Thymus (tissue), 11 donors: Measurements from ENCODE around the gene HSPA4L. TPM values are rescaled to one million over a fixed set of nuclear protein-coding genes. Genes with fewer than 3 reads are reported as not detected.

Experiments
- DNase-seq, 9 donors: peaks; one replicate each; pipeline ENCODE4 v3.0.0-alpha.2; 2013; ENCODE audit warnings: low spot score in 9 of 9, low read depth in 6 of 9, missing footprints in 1 of 9
- H3K27ac ChIP-seq, 2 donors: one replicate each; pipeline ENCODE4 v1.5.1; 2013; ENCODE audit warnings: control low read depth in 1 of 2, low read depth in 1 of 2, low read length in 1 of 2, mild to moderate bottlenecking in 1 of 2, moderate library complexity in 1 of 2
- H3K27me3 ChIP-seq, 2 donors: one replicate each; pipeline ENCODE4 v1.5.1; 2013; ENCODE audit warnings: low read length in 1 of 2; ENCODE audit not compliant: control insufficient read depth in 2 of 2, insufficient read depth in 1 of 2
- H3K36me3 ChIP-seq, 2 donors: one replicate each; pipeline ENCODE4 v1.5.1; 2013; ENCODE audit warnings: low read length in 1 of 2, mild to moderate bottlenecking in 1 of 2, moderate library complexity in 1 of 2; ENCODE audit not compliant: control insufficient read depth in 2 of 2, insufficient read depth in 2 of 2
- H3K4me1 ChIP-seq, 2 donors: one replicate each; pipeline ENCODE4 v1.5.1; 2013; ENCODE audit warnings: low read length in 2 of 2; ENCODE audit not compliant: control insufficient read depth in 2 of 2, insufficient read depth in 2 of 2
- H3K4me3 ChIP-seq, 2 donors: one replicate each; pipeline ENCODE4 v1.5.1; 2013; ENCODE audit warnings: low read length in 2 of 2, control low read depth in 1 of 2, mild to moderate bottlenecking in 1 of 2
- H3K9me3 ChIP-seq, 2 donors: one replicate each; pipeline ENCODE4 v1.5.1; 2013; ENCODE audit warnings: low read length in 1 of 2, mild to moderate bottlenecking in 1 of 2; ENCODE audit not compliant: control insufficient read depth in 2 of 2, insufficient read depth in 1 of 2
- WGBS: extraction: QIAGEN DNeasy Blood & Tissue Kit; methylation state at CpG from one replicate; pipeline ENCODE4 v1.1.7; 2013; 5-methylcytosine and 5-hydroxymethylcytosine counted together
- polyA plus RNA-seq: library from polyadenylated mRNA; stranded (reverse); fragments of 200-250 nt; gene quantifications from one replicate; pipeline ENCODE4 v1.2.3, GENCODE V29; 2013
- total RNA-seq: library from RNA; stranded (reverse); fragments of 120-200 nt; gene quantifications from one replicate; pipeline ENCODE4 v1.2.4, GENCODE V29; 2013
- donor health status: healthy.

The HSPA4L gene
- total and polyA plus RNA-seq, 2 donors = 3.8 to 4.2 TPM

- H3K36me3 ChIP-seq = no peaks in the 10 kb centered on the region
- DNase-seq = peak in 1 of 9 donors; percentile 2
- H3K27me3 ChIP-seq = no peaks in the 10 kb centered on the region
These were observed 27.2 kb downstream of the HSPA4L start for GRCh38 chr4:127809173-127809800.

DNA sequence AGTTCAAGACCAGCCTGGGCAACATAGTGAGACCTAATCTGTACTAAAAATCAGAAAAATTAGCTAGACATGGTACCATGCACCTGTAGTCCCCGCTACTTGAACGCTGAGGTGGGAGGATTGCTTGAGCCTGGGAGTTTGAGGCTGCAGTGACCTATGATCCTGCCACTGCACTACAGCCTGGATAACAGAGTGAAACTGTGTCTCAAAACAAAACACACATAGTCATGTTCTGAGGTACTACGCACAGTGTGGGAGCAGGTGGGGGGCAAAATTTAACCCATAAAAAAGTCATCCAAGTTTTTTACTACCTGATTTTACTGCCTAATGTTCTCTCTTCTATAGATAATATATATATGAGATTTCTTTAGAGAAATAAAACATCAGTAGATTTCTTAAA lies 28.4 kb downstream of the HSPA4L start:
- 96% methylated on average over 3 of the region's 3 CpGs for WGBS
- no peak for DNase-seq
- Histone ChIP-seq H3K27me3 (no peaks in the 10 kb centered on the region), H3K27ac (no peak overlapping the region), H3K4me1 (no peaks in the 10 kb centered on the region), H3K36me3 (no peaks in the 10 kb centered on the region), H3K4me3 (no peak overlapping the region), H3K9me3 (no peaks in the 10 kb centered on the region)

More at GRCh38 chr4:127809173-127809800, 27.2 kb downstream of the HSPA4L start:
- 89% methylated on average over 6 of the region's 6 CpGs for whole genome bisulfite sequencing
- no peaks in the 10 kb centered on the region for H3K9me3 ChIP-seq
- no peak overlapping the region for H3K27ac ChIP-seq
- H3K4me1 ChIP-seq = no peaks in the 10 kb centered on the region
- H3K4me3 ChIP-seq = no peak overlapping the region

GRCh38 chr4:127822430-127822829 lies 40.3 kb downstream of the HSPA4L start:
- Histone ChIP-seq H3K9me3 (no peaks in the 10 kb centered on the region), H3K36me3 (no peaks in the 10 kb centered on the region), H3K27ac (no peak overlapping the region), H3K27me3 (no peaks in the 10 kb centered on the region), H3K4me3 (no peak overlapping the region), H3K4me1 (no peaks in the 10 kb centered on the region)
- 66% methylated on average over 2 of the region's 2 CpGs for WGBS
- no peak for DNase-seq

DNA sequence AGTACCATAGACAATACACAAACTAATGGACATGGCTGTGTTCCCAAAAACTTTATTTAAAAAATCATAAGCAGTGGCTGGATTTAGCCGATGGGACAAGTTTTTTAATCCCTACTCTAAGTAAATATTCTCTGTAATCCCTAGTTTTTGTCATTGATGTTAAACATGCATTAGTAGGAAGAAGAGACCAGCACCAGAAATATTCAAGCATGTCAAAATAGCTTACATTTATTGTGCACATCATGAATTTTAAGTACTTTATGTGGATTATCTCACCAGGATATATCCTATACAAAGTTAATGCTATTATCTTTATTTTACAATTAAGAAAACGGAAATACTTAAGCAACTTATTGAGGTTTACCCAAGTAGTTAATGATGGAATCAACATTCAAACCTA lies 46.0 kb downstream of the HSPA4L start:
- no peaks in the 10 kb centered on the region for H3K9me3 ChIP-seq
- no peak overlapping the region for H3K27ac ChIP-seq
- H3K36me3 ChIP-seq = no peaks in the 10 kb centered on the region
- H3K27me3 ChIP-seq = no peaks in the 10 kb centered on the region
- 96% methylated on average over 2 of the region's 2 CpGs for WGBS
- no peaks in the 10 kb centered on the region for H3K4me1 ChIP-seq
- no peak overlapping the region for H3K4me3 ChIP-seq
- no peak for DNase-seq

DNA sequence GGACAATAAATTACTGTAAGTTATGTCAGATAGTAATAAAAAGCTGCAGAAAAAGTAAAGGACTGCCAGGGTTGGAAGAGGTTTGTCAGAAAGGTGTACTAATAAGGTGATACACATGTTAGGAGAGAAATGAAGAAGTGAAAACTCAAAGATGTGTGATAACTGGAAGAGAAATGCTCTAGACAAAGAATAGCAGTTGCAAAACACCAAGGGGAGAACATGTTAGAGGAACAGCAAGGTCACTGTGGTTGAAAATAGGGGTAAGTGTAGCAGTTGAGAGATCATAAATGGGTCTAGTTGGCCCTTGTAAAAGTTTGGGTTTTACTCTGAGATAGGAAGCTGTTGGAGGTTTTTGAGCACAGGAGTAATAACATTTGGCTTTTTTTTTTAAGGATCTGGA lies 46.9 kb downstream of the HSPA4L start:
- no peak overlapping the region for H3K4me3 ChIP-seq
- no peak overlapping the region for H3K27ac ChIP-seq
- H3K36me3 ChIP-seq = no peaks in the 10 kb centered on the region
- H3K27me3 ChIP-seq = no peaks in the 10 kb centered on the region
- H3K4me1 ChIP-seq = no peaks in the 10 kb centered on the region
- no peaks in the 10 kb centered on the region for H3K9me3 ChIP-seq
- no peak for DNase-seq

- Histone ChIP-seq H3K4me1 (no peaks in the 10 kb centered on the region), H3K36me3 (no peaks in the 10 kb centered on the region), H3K4me3 (no peak overlapping the region), H3K27ac (no peak overlapping the region), H3K27me3 (no peaks in the 10 kb centered on the region), H3K9me3 (no peaks in the 10 kb centered on the region)
- WGBS = 95% methylated on average over 4 of the region's 4 CpGs
- DNase-seq = no peak
These were observed 50.5 kb downstream of the HSPA4L start for GRCh38 chr4:127832585-127832984.

- H3K4me3 ChIP-seq = no peak overlapping the region
- peaks cover 0 to 3% of the 10 kb centered on the region in 2 donors for H3K9me3 ChIP-seq
- H3K4me1 ChIP-seq = no peaks in the 10 kb centered on the region
- no peak overlapping the region for H3K27ac ChIP-seq
- no peak for DNase-seq
- WGBS = 96% methylated on average over 12 of the region's 12 CpGs
- H3K36me3 ChIP-seq = no peaks in the 10 kb centered on the region
- H3K27me3 ChIP-seq = no peaks in the 10 kb centered on the region
These were observed 61.8 kb downstream of the HSPA4L start for GRCh38 chr4:127843704-127844600.

DNA sequence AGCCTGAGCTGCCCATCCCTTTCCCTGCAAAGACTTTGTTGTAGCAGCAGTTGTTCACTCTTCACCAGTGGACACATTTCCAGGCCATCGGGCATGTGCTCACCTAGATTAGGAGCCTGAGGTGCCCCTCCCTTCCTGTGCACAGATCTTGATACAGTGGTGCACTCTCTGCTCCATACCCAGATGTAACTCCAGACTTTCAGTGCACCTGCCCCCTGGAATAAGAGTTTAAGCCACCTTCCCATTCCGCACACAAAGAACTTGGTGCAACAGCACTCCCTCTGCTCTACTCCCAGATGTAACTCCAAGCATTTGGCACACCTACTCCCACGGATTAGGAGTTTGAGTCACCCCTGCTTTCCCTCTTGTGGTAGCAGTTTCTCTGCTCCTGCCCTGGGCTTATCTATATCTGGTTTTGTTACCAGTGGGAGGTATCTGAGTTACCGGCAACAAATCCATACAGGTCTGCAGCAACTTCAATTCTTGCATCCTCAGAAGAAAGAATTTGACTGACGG lies 62.5 kb downstream of the HSPA4L start:
- Histone ChIP-seq H3K36me3 (no peaks in the 10 kb centered on the region), H3K4me3 (no peak overlapping the region), H3K9me3 (peaks cover 0 to 7% of the 10 kb centered on the region in 2 donors), H3K4me1 (no peaks in the 10 kb centered on the region), H3K27ac (no peak overlapping the region), H3K27me3 (no peaks in the 10 kb centered on the region)
- DNase-seq = no peak
- 96% methylated on average over 5 of the region's 5 CpGs for WGBS

GRCh38 chr4:127846061-127846460 lies 63.9 kb downstream of the HSPA4L start:
- Histone ChIP-seq H3K9me3 (peaks cover 0 to 7% of the 10 kb centered on the region in 2 donors), H3K36me3 (no peaks in the 10 kb centered on the region), H3K27ac (no peak overlapping the region), H3K4me3 (no peak overlapping the region), H3K4me1 (no peaks in the 10 kb centered on the region), H3K27me3 (no peaks in the 10 kb centered on the region)
- no peak for DNase-seq
